NCI-H226 (cell line): ENCODE results near the gene CD69.

ENCODE experiments used
- DNase-seq: peaks from one replicate; pipeline ENCODE4 v3.0.0-alpha.2; 2015

The CD69 gene

GRCh38 chr12:9779209-9779608 is 18.5 kb upstream of the CD69 start:
- no peak for DNase-seq

- DNase-seq: no peak
These were observed 16.1 kb upstream of the CD69 start for GRCh38 chr12:9776781-9777180.

- no peak for DNase-seq
These were observed 12.6 kb upstream of the CD69 start for GRCh38 chr12:9773216-9773877.

GRCh38 chr12:9763025-9763424 is 2.3 kb upstream of the CD69 start:
- no peak for DNase-seq

- no peak for DNase-seq
These were observed 1.7 kb upstream of the CD69 start for GRCh38 chr12:9762369-9762768.

GRCh38 chr12:9761419-9761781 is 699 bp upstream of the CD69 start:
- DNase-seq: no peak

GRCh38 chr12:9760120-9760519 is 581 bp downstream of the CD69 start:
- no peak for DNase-seq

- DNase-seq: no peak
These were observed 1.0 kb downstream of the CD69 start for GRCh38 chr12:9759694-9760093.

- no peak for DNase-seq
These were observed 2.6 kb downstream of the CD69 start for GRCh38 chr12:9758119-9758518.

GRCh38 chr12:9757433-9758025 is 3.2 kb downstream of the CD69 start:
- no peak for DNase-seq

GRCh38 chr12:9756706-9757105 is 4.0 kb downstream of the CD69 start:
- DNase-seq: no peak

GRCh38 chr12:9756170-9756569 is 4.5 kb downstream of the CD69 start:
- no peak for DNase-seq

GRCh38 chr12:9755567-9755966 is 5.1 kb downstream of the CD69 start:
- DNase-seq: no peak

- DNase-seq: no peak
These were observed 5.7 kb downstream of the CD69 start for GRCh38 chr12:9755035-9755434.

GRCh38 chr12:9754099-9754927 is 6.4 kb downstream of the CD69 start:
- no peak for DNase-seq

GRCh38 chr12:9753498-9753897 is 7.2 kb downstream of the CD69 start:
- no peak for DNase-seq

GRCh38 chr12:9753073-9753472 is 7.6 kb downstream of the CD69 start:
- no peak for DNase-seq

- no peak for DNase-seq
These were observed 8.4 kb downstream of the CD69 start for GRCh38 chr12:9752145-9752933.

GRCh38 chr12:9751204-9752144 is 9.2 kb downstream of the CD69 start:
- no peak for DNase-seq

- no peak for DNase-seq
These were observed 10.2 kb downstream of the CD69 start for GRCh38 chr12:9750276-9751203.

- DNase-seq: no peak
These were observed 11.1 kb downstream of the CD69 start for GRCh38 chr12:9749640-9750039.
